AG04449 (cell line): Measurements from ENCODE around the gene SLC44A5.

ENCODE experiments used
- CTCF ChIA-PET: fragments of 350-600 bp; formaldehyde crosslinking; extraction: SDS; loops from one replicate; lab custom pipeline; 2021; ENCODE audit warnings: antibody characterized with exemption; lab: Yijun Ruan, JAX
- POLR2A ChIA-PET: fragments of 400-600, 350-600 bp; formaldehyde crosslinking; extraction: SDS; loops from one replicate; lab custom pipeline; 2020; ENCODE audit warnings: antibody characterized with exemption, inconsistent platforms; lab: Yijun Ruan, JAX
- DNase-seq: peaks from one replicate; pipeline ENCODE4 v3.0.0-alpha.2; 2010; ENCODE audit warnings: low read depth, low spot score
- H3K4me3 ChIP-seq: 2 replicates; pipeline ENCODE4 v1.5.1; 2011; ENCODE audit warnings: low read depth, mild to moderate bottlenecking, control low read depth, low read length
- CTCF ChIP-seq: IDR thresholded peaks from one replicate; pipeline ENCODE4 v1.5.1; 2011; ENCODE audit warnings: mild to moderate bottlenecking, moderate library complexity, low read length, control low read depth, inconsistent platforms; ENCODE audit not compliant: insufficient read depth; ENCODE audit errors: missing control alignments

SLC44A5 gene

GRCh38 chr1:75579046-75579445 is 31.9 kb downstream of the SLC44A5 start:
- ChIA-PET CTCF (no interaction called here), POLR2A (no interaction called here)
- TF ChIP-seq CTCF: no peak

GRCh38 chr1:75575837-75576236 is 35.1 kb downstream of the SLC44A5 start:
- ChIA-PET POLR2A (no interaction called here), CTCF (no interaction called here)
- no peak for DNase-seq
- H3K4me3 ChIP-seq: no peak overlapping the region
- TF ChIP-seq CTCF: no peak

More at GRCh38 chr1:75579046-75579445, 31.9 kb downstream of the SLC44A5 start:
- no peak for DNase-seq
- no peak overlapping the region for H3K4me3 ChIP-seq

- CTCF ChIA-PET: no interaction called here
- POLR2A ChIA-PET: no interaction called here
- no peak for TF ChIP-seq CTCF
- no peak overlapping the region for H3K4me3 ChIP-seq
- no peak for DNase-seq
Observed at GRCh38 chr1:75567191-75567590, 43.7 kb downstream of the SLC44A5 start.

GRCh38 chr1:75559800-75560199 is 51.1 kb downstream of the SLC44A5 start:
- CTCF ChIA-PET: no interaction called here
- TF ChIP-seq CTCF: no peak
- POLR2A ChIA-PET: no interaction called here
- no peak overlapping the region for H3K4me3 ChIP-seq
- no peak for DNase-seq

- no peak for DNase-seq
- no peak overlapping the region for H3K4me3 ChIP-seq
- TF ChIP-seq CTCF: no peak
- ChIA-PET POLR2A (no interaction called here), CTCF (no interaction called here)
Observed at GRCh38 chr1:75559136-75559535, 51.8 kb downstream of the SLC44A5 start.

GRCh38 chr1:75554870-75555269 is 56.0 kb downstream of the SLC44A5 start:
- no peak overlapping the region for H3K4me3 ChIP-seq
- CTCF ChIA-PET: no interaction called here
- POLR2A ChIA-PET: no interaction called here
- DNase-seq: no peak
- TF ChIP-seq CTCF: no peak
